ENCODE results near the gene APPL2.
A peak's percentile ranks its signal among the peaks of the same experiment; 100 is the strongest.
"Not testable (repeated sequence)": the region's sequence is repeated elsewhere in the genome, so short reads cannot be mapped to it uniquely, and the experiment has no call there.

Gene APPL2

DNA sequence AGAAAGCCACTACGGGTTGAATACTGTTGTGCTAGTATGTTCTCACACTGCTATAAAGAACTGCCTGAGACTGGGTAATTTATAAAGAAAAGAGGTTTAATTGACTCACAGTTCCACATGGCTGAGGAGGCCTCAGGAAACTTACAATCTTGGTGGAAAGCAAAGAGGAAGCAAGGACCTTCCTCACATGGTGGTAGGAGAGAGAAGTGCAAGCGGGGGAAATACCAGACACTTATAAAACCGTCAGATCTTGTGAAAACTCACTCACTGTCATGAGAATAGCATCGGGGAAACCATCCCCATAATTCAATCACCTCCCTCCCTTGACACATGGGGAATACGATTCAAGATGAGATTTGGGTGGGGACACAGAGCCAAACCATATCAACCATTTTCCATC lies 20.5 kb upstream of the APPL2 start:
- not testable (repeated sequence) for DNase-seq

DNA sequence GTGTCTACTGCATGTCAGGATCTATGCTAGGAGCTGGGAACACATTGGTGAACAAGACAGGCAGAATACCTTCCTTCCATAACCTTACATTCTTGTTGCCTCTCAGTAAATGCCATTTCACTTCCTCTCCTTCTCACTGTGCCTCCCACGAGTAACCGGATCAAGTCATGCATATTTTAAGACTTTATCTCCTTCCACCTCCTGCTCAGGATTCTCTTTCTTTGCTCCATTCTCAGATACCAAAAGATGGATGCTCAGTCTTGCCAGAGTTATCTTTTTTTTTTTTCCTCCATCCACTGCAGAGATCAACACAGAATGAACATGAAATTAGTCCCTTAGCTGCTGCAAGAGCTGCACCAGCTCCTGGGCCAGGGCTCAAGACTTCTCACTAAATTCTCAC lies 20.0 kb upstream of the APPL2 start:
- DNase-seq, result no peak

DNA sequence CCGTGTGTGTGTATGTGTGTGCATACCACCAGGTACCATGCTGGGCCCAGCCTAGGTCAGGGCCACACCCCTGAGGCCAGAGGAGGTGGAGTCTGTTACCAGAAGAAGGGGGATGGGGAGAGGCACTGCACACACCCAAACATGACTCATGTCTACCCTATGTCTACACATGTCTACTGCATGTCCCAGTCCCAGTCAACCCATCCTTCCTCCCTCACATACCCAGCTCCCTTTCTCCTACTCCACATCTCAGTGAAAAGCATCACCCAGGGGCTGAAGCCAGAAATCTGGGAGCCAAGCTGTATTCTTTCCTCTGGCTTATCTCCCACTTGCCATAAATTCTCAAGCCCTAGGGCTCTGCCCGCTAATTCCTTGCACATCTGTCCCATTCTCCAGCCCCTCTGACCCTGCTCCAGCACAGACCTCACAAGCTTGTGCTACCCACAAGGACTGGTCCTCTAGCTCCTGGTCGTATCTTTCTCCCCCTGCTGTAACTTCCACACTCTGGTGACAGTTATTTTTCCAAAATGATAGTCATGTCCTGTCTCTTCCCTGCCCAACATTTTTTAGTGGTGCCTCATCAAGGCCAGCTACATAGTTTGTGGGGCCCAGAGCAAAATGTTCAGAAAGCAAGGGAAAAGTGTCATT lies 18.0 kb upstream of the APPL2 start:
- no peak for DNase-seq

DNA sequence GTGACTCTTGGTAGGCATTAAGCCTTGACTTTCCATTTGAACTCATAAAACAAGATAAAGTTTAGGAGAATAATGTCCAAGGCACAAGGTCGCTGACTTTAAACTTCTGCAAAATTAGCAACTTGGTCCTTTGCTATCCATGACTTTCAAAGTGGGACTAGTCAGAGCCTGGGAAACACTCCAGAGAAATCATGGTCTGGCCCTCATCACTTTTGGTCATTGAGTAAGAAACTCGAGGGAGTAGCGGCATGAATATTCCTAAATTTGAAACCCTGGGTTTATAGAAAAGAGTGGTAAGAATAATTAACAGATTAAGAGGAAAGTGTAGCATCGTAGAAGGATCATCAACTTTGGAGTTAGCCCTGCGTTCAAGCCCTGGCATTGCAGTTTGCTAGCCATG lies 16.9 kb upstream of the APPL2 start:
- DNase-seq, result no peak

DNA sequence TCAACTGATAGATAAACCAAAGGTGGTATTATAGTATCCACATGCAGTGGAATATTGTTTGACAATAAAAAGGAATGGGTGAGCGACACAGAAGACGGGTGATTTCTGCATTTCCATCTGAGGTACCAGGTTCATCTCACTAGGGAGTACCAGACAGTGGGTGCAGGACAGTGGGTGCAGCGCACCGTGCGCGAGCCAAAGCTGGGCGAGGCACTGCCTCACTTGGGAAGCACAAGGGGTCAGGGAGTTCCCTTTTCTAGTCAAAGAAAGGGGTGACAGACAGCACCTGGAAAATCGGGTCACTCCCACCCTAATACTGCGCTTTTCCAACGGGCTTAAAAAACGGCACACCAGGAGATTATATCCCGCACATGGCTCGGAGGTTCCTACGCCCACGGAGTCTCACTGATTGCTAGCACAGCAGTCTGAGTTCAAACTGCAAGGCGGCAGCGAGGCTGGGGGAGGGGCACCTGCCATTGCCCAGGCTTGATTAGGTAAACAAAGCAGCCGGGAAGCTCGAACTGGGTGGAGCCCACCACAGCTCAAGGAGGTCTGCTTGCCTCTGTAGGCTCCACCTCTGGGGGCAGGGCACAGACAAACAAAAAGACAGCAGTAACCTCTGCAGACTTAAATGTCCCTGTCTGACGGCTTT lies 9.9 kb upstream of the APPL2 start:
- DNase-seq, result not testable (repeated sequence)

DNA sequence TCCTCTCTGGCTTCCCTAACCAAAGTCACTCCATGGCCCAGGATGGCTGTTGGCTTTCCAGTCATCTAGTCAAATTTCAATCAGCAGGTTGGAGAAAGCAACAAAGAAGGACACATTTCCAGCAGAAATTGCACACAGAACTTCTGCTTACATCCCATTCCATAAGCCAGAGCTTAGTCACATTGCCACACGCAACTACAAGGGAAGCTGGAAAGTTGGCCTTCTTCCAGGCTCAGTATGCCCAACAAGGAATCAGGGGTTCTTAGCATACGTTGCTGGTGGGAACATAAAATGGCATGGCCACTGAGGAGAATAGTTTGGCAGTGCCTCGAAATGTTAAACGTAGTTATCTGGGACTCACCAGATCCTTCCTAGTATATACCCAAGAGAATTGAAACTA lies 9.3 kb upstream of the APPL2 start:
- DNase-seq, result no peak

DNA sequence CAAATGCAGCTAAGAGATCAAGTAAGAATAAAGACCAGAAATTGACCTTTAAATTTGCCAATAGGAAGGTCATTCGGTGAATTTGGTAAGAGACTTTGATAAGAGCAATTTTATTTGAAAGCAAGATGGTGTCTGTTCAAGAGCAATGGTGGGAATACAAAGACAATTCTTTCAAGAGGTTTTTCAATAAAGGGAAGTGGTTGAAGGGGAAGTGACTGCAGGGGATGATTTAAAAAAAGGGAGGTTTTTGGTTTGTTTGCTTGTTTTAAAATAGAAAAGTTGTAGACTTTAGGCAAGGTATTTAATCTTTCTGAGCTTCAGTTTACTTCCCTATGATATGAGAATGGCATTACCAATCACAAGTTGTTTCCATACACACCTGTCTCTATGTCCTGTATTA lies 4.3 kb upstream of the APPL2 start:
- DNase-seq, result no peak

DNA sequence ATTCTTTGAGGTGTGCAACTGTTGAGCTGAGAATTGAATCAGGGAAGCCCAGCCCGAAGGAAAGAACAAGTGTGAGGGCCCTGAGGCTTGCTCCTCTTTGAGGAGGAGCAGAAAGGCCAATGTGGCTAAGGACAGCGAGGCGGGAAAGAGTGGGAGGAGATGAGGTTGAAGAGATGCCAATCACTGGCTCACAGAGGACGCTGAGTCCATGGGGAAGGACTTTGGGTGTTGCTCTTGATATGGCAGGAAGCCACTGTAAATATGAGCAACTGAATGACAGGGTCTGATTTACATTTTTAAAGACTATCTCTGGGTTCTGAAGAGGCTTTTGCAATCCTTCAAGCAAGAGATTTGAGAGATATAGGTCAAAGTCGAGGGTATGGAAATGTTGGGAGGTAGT lies 3.3 kb upstream of the APPL2 start:
- DNase-seq, result no peak

DNA sequence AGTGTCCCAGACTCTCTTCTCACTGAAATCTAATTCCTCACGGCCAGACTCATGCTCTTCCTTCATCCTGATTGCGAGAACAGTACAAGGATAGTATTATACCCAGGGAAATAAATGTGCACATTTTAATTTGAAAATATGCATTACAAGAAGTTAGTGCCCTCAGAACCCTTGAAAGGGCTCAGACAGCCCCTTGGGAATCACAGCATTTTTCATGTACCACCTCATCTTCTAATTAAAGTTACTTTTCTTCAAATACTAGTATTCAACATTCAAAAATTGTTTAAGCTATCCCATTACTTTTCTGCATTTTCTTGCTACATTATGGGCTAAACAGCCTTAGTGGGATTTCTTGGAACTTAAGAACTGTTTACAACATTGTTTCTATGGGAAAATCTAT lies 1.7 kb upstream of the APPL2 start:
- no peak for DNase-seq

DNA sequence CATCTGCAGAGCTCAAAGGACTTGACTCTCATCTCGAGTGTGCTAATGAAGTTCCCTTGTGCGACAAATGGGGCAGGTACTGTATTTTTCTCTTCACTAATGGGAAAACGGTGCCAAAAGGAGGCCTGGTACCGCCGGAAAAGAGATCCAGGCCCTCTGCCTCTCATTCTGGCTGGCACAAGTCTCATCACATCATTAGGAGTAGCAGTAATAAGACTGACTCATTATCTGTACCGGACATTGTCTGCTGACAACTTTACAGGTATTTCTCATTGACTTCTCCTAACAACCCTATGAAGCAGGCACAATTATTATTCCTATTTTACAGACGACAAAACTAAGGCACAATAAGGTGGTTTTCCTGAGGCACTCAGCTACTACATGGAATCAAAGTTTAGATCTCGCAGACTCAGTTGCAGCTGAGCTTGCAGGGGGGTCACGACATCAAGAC lies 668 bp downstream of the APPL2 start:
- no peak for DNase-seq

DNA sequence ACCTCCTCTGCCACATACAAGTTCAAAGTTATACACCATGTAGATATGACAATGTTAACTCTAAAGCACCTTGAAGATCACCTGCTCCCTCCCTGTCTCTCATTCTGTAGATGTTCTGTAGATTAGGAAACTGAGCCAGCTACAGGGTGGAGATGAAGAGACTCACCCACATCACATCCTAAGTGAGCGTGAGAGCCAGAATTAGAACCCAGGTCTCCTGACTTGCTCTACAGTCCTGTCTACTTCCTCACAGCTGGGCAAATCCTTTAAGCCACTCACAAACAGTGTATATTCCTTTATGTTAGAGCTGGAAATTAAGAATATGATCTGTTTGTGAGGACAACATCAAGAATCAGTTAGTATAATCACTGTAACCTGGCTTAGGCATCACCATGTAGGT lies 1.8 kb downstream of the APPL2 start:
- no peak for DNase-seq

DNA sequence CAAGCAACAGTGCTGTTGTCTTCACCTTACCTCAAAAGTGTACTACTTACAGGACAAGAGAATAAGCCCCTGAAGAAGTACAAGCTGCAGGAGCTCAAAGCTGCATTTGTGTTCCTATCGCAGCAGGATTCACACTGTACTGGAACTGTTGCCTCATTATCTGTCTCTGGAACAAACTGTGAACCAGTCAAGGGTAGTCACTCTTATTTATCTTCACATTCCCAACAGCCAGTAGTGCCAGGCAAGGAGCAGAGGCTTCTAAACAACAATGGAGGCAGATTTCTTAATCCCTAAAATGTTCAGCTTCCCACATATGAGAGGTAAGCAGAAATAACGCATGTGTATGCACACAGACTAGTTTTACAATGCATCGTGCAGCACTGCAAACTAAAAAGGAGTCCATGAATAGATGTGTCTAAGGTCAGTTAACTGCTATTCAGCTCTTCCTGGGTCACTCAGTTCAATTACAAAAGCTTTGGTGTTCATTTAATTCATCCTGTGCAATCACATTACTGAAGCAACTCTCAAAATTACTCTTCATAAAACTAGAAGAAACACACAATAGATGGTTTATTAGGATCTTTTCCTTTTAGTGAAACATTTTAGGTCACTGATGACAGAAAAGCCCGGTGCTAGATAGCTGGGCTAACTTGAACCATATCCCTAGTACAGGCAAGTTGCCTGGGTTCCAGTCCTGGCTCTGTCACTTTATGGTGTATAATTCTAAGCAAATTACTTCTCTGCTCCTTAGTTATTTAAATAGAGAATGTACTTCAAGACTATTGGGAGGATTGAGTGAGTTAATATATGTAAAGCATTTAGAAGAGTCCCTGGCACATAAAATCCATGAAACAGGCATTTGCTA lies 2.7 kb downstream of the APPL2 start:
- DNase-seq, result no peak

DNA sequence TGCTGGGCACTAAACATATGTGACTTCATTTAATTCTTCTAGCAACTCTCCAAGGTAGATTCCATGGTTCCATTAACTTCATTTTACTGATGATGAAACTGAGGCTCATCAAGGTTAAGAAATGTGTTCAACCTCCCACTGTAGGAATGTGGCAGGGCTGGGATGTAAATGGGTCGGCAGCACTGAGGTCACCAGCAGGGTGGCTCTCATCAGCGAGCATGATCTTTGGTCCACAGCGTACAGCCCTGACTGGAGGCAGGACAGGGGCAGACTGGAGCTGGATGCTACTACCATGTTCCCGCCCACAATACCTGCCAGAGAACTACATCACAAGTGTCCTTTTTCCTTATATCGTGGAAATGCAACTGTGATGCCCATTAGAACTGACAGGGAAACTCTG lies 4.6 kb downstream of the APPL2 start:
- no peak for DNase-seq

DNA sequence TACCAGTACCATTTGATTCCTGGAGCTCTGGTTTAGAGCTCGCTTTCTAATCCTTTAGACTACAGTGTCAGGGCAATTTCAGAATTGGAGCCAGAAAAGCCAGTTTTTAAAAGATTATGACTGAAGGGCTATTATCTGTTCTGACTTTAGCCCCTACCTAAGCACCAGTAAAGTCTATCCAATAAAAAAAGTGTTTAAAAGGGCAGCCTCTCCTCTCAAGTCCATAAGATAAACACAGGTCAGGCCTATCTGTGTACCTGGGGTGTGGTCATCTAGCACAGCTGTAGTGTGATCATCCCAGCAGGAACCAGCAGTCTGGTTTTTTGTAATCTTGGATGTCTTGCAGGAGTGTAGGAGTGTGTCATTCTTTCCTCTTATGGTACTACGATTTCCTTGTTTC lies 6.6 kb downstream of the APPL2 start:
- no peak for DNase-seq

DNA sequence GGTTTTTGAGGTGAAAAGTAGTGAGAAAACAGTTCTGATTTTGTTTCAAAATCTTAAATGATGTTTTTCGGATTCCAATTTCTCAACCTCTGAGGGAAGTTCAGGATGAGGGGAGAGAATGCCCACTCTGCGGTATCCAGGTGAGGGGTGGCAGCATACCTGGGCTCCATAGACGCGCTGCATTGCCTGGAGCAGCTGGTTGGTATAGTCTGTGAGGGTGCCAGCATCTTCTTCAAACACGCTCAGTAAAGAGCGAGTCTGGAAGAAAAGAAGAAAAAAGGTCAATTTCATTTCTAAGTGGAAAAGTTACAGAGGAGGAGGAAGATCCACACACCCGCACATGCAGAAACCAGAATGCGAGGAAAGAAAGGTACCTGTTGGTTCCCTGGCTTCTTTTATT lies 7.0 kb downstream of the APPL2 start:
- DNase-seq, result no peak

DNA sequence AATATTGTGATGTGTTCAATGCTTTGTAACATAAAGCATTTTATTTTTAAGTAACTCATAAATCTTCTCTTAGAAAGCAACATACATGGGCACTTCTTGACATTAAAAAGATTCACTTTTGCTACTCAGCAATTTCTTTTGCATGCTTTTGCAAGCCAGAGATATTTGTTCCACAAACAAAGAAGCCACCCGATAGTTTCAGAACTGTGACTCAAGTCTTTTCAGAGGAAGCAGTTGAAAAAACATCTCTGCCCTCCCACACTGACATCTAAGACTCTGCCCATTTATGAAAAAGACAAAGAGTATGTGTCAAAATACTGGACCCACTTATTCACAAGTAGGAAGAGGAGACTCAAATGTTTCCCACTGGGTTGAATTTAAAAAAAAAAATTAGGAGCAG lies 7.5 kb downstream of the APPL2 start:
- no peak for DNase-seq

DNA sequence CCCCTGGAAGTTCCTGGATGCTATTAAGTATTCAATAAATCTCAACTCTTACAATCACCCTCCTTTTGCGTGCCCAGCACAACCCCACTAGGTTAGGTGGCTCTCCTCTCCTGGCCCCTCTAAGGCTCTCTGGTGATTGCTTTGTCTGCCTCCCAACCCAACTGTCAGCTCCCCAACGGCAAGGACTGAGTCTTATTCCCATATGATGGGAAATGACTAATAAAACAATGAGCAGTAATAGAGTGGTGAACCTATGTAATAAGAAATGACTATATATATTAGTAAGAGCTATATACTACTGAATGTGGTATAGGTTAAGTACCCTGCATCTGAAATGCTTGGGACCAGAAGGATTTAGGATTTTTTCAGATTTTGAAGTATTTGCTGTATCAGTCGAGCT lies 8.1 kb downstream of the APPL2 start:
- no peak for DNase-seq

DNA sequence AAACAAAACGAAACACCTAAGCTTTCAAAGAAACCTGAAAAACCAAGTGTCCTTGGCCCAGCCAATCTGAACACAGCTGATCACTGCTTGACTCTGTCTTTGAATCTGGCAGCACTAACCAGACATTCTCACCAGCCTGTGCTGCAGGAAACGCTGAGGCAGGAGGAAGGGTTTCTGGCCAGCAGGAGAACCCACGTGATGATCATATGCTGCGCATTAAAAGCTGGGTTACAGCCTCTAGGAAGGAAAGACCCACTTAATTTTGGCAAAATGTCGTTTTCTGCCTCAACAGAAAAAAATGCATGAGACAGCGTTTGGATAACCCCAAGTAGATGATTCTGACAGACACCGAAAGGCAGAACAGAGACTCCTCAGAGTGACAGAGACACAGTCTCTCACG lies 9.8 kb downstream of the APPL2 start:
- peak; percentile 69 for DNase-seq

DNA sequence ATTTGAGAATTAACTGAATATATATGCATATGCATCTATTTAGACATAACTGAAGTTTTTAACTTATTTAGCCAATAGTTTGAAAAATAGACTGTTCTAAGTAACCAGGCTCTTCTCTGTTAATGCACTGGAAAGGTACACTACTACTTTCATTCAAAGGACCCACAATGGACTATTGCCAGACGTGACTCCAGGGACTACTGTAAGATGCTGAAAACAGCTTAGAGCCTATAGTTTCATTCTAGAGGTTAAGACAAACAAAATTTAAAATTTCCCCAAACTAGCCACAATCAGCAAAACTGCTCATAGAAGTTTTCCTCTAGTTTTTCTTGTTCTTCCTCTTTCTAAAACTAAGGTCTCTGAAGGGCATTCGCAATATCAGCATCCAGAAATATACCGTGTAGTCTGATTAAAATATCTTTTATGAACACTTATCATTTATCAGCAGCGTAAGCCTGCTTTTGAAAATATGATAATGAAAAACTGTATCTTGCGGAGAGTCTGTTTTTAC lies 10.4 kb downstream of the APPL2 start:
- no peak for DNase-seq

DNA sequence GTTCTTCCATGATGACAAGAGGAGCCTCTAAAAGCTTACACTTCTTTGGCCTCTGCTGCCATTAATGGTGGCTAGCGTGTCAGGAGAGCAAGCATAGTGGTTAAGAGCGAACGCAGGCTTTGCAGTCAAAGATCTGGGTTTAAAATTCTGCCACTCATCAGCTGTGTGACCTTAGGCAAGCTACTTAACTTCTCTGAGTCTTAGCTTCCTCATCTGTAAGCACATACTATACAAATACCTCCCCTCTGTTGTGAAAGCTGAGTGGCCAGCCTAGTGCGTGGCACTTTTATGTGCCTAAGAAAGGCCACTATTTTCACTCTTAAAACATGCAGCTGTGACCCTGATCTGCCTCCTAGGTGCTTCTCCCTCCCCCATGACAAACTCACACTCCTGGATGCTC lies 11.6 kb downstream of the APPL2 start:
- DNase-seq, result no peak

DNA sequence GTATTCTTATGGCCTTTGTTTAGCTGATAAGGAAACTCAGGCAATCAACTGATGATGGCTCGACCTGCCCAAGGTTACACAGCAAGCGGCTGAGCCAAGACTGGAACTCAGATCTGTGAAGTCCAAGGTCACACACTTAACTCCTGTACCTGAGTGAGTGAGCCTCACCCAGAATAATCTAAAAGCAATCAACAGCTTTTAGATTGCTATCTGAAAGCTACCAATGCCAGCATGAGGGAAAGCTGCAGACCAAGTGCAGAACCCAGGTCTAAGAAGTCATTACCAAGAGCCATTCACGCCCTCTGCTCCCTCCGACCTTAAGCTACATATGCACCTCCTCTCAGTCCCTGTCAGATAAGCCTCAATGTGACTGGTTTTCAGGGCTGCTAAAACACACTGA lies 12.1 kb downstream of the APPL2 start:
- no peak for DNase-seq

DNA sequence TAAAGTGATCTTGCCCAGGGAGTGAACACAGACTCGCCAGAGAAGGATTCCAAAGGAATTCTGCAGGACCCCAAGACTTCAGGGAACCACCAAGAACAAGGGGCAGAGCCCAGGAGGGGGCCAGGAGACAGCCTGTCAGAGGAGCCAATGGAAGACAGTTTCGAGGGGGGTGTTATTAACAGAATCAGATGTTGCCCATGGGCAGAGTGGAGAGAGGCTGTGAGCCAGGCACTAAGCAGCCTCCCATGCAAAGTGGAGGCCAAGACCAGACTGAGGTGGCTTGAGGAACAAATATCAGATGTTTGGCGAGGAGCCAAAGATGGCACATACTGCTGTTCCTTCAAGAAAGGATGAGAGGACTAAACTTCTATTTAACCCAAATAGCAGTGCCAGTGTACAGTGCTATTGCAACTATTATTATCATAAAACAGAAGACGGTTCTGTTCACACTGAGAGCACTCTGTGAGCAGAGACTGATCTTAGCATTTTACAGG lies 12.6 kb downstream of the APPL2 start:
- DNase-seq, result no peak

DNA sequence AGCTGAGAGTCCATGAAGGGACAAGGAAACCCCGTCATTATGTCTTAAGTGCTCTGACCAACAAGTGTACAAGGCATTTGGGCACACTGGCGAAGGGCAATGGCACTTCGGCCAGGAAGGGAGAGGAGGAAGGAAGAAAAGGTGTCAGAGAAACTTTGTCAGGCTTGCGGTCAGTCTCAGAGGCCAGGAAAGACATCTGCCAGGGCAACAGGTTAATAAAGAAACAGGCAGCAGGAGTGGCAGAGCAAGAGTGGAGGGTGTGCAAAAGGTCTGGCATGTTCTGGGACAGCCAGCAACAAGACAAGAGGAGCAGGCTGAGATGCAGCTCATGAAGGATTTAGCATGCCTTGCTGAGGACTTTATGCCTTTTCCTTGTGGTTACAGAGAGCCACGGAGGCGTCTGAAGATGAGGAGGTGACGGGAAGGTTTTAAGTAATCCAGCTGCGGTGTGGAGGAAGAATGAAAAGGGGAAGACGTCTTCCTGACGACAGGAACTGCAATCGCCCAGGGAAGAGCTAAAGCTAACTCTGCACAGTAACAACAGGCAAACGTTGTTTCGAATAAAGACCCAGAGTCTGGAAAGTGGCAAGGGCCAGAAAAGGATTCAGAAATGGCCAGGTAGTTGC lies 13.1 kb downstream of the APPL2 start:
- DNase-seq, result no peak
